Panc1 (cell line): ENCODE measurements around the gene UPK3B.
"Not testable (repeated sequence)": the region's sequence is repeated elsewhere in the genome, so short reads cannot be mapped to it uniquely, and the experiment has no call there.

Experiments used
- CTCF ChIP-seq: fragments of 450-650 bp; IDR thresholded peaks from 2 replicates; pipeline ENCODE4 v1.5.1; 2017; ENCODE audit warnings: mild to moderate bottlenecking
- POLR2AphosphoS5 ChIP-seq: IDR thresholded peaks from 2 replicates; pipeline ENCODE4 v1.6.1; 2012; ENCODE audit warnings: mild to moderate bottlenecking, low read depth, low read length, moderate library complexity
- TCF7L2 ChIP-seq: IDR thresholded peaks from 2 replicates; pipeline ENCODE4 v1.6.1; 2011; ENCODE audit warnings: mild to moderate bottlenecking, low read depth, low read length, inconsistent platforms
- TF ChIP-seq, protein P1 (sequence below), 2 experiments: IDR thresholded peaks; 2 replicates each; pipeline ENCODE4 v1.6.1; 2011 to 2012; ENCODE audit warnings: low read depth in 2 of 2, control low read depth in 1 of 2, low read length in 1 of 2, mild to moderate bottlenecking in 1 of 2, moderate library complexity in 1 of 2; ENCODE audit not compliant: insufficient read depth in 1 of 2

DNA sequence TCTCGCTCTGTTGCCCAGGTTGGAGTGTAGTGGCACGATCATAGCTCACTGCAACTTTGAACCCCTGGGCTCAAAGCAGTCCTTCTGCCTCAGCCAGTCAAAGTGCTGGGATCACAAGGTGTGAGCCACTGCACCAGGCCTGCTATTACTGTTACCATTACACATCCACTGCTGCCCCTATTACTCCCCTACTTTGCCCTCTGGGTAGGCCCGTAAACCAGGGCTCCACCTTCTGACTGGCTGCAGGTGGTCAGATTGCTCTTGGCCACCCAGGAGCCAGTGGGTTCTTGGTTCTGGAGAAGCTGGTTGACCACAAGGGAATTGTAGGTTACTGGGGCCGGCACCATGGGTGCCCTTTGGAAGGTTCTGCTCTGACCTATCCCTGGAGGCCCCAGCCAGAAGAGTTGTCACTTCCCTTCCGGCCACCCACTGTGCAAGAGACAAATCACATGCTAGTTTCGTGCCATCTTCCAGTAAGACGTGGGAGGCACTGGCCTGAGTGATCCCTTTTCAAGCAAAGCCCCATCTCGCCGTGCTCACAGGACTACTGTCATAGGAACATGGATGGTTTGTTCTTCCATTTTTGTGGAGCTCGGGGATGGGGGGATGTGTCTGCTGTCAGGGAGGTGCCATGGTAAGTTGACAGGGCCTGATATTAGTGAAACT lies 38.7 kb upstream of the UPK3B start:
- not testable (repeated sequence) for TF ChIP-seq CTCF, POLR2AphosphoS5, TCF7L2
- TF ChIP-seq, protein P1, sequence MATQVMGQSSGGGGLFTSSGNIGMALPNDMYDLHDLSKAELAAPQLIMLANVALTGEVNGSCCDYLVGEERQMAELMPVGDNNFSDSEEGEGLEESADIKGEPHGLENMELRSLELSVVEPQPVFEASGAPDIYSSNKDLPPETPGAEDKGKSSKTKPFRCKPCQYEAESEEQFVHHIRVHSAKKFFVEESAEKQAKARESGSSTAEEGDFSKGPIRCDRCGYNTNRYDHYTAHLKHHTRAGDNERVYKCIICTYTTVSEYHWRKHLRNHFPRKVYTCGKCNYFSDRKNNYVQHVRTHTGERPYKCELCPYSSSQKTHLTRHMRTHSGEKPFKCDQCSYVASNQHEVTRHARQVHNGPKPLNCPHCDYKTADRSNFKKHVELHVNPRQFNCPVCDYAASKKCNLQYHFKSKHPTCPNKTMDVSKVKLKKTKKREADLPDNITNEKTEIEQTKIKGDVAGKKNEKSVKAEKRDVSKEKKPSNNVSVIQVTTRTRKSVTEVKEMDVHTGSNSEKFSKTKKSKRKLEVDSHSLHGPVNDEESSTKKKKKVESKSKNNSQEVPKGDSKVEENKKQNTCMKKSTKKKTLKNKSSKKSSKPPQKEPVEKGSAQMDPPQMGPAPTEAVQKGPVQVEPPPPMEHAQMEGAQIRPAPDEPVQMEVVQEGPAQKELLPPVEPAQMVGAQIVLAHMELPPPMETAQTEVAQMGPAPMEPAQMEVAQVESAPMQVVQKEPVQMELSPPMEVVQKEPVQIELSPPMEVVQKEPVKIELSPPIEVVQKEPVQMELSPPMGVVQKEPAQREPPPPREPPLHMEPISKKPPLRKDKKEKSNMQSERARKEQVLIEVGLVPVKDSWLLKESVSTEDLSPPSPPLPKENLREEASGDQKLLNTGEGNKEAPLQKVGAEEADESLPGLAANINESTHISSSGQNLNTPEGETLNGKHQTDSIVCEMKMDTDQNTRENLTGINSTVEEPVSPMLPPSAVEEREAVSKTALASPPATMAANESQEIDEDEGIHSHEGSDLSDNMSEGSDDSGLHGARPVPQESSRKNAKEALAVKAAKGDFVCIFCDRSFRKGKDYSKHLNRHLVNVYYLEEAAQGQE (IDR thresholded peaks at IDR 0.05; ENCODE audit: insufficient read depth in 1 of 2, low read depth in 2 of 2, low read length in 1 of 2), result not testable (repeated sequence)
